Sigmoid colon (tissue), 4 donors: ENCODE measurements around the gene CRACR2A.

Source experiments
- POLR2A ChIP-seq, 2 donors: fragments of 450-650 bp; IDR thresholded peaks; one replicate each; pipeline ENCODE4 v1.6.1; 2016; ENCODE audit warnings: antibody characterized with exemption in 2 of 2, mild to moderate bottlenecking in 2 of 2, moderate library complexity in 2 of 2
- POLR2AphosphoS5 ChIP-seq, 4 donors: sonication (generic); formaldehyde crosslinking; IDR thresholded peaks; one replicate each; pipeline ENCODE4 v1.6.1; 2017; ENCODE audit warnings: antibody characterized with exemption in 4 of 4
- TF ChIP-seq, protein P1 (sequence below), 4 experiments: fragments of 450-650 bp in 3 of 4; fragments of 200-600 bp in 1 of 4; IDR thresholded peaks; one replicate each; pipeline ENCODE4 v1.5.1; 2016 to 2019; ENCODE audit warnings: antibody characterized with exemption in 4 of 4, mild to moderate bottlenecking in 3 of 4, moderate library complexity in 2 of 4

DNA sequence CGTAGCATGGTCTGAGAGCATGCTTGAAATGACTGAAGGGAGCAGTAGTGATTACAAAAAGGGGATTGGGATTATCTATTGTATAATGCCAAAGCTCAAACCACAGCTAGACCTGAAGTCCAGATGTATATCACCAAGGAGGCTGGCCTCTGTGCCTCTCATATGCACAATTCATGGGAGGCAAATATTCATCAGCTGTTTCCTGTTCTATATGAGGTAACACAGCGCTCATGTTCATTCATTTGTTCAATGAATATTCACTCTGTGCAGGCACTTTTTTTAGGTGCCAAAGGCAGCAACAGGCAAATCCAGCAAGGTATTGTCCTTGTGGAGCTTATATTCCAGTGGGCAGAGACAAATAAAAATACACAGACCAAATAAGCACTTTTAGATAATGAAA is 39.0 kb downstream of the CRACR2A start:
- TF ChIP-seq, protein P1, sequence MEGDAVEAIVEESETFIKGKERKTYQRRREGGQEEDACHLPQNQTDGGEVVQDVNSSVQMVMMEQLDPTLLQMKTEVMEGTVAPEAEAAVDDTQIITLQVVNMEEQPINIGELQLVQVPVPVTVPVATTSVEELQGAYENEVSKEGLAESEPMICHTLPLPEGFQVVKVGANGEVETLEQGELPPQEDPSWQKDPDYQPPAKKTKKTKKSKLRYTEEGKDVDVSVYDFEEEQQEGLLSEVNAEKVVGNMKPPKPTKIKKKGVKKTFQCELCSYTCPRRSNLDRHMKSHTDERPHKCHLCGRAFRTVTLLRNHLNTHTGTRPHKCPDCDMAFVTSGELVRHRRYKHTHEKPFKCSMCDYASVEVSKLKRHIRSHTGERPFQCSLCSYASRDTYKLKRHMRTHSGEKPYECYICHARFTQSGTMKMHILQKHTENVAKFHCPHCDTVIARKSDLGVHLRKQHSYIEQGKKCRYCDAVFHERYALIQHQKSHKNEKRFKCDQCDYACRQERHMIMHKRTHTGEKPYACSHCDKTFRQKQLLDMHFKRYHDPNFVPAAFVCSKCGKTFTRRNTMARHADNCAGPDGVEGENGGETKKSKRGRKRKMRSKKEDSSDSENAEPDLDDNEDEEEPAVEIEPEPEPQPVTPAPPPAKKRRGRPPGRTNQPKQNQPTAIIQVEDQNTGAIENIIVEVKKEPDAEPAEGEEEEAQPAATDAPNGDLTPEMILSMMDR (IDR thresholded peaks at IDR 0.05): no peak
- TF ChIP-seq POLR2AphosphoS5 (IDR thresholded peaks at IDR 0.05) (no peak), POLR2A (IDR thresholded peaks at IDR 0.05) (no peak)
